ENCODE data around the gene LHFPL2. TPM values are rescaled to one million over a fixed set of nuclear protein-coding genes. Genes with fewer than 3 reads are reported as not detected.

LHFPL2 gene
- total and polyA plus RNA-seq, 2 of the 4 experiments (the other 2 are of a cell fraction) = 6.5 to 11.3 TPM

DNA sequence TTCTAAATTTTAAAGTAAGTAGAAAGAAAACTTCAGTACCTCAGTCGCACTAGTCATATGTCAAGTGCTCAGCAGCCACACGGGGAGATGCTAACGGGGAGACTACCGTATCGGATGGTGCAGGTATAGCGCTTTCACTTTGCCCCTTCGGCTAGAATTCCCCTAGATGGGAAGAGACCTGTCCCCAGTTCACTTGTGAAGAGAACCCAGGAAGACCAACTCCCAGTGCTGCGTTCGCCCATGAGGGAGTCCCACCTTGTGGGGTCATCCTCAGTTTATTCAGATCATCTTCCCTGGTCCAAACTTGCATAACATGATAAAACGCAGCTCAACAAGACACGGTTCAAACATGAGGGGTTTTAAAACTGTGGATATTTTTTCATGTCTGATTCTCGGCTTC, 87.3 kb downstream of the LHFPL2 start:
- Histone ChIP-seq H3K18ac (ENCODE audit: low read depth, low read length) (no peak overlapping the region), H3K4ac (ENCODE audit: low read depth, low read length) (no peak overlapping the region), H3K36me3 (ENCODE audit: control insufficient read depth, insufficient read depth, low read length) (peaks cover 11% of the 10 kb centered on the region), H2BK120ac (ENCODE audit: low read depth, low read length) (no peak overlapping the region), H2BK15ac (ENCODE audit: low read depth, low read length) (no peak overlapping the region), H3K23ac (ENCODE audit: low read depth, low read length) (no peak overlapping the region), H4K8ac (ENCODE audit: low read depth in 2 of 2, low read length in 2 of 2) (no peak overlapping the region), H3K4me2 (ENCODE audit: low read depth, low read length) (no peak overlapping the region), H3K4me1 (ENCODE audit: control insufficient read depth, insufficient read depth, low read length) (no peaks in the 10 kb centered on the region), H3K14ac (replicated peaks; ENCODE audit: low read depth, low read length) (no peak overlapping the region), H3K9me3 (ENCODE audit: control insufficient read depth, insufficient read depth, low read length) (peaks cover 2% of the 10 kb centered on the region; the same call in 1 of the 2 replicates), H2BK20ac (ENCODE audit: low read depth, low read length) (no peak overlapping the region), H2BK5ac (ENCODE audit: low read depth, low read length, poor library complexity, severe bottlenecking) (no peak overlapping the region), H2AK5ac (ENCODE audit: low read depth, low read length) (no peak overlapping the region), H4K20me1 (ENCODE audit: insufficient read depth, low read length) (no peaks in the 10 kb centered on the region), H3K27me3 (ENCODE audit: control insufficient read depth, insufficient read depth, low read length) (no peaks in the 10 kb centered on the region), H4K5ac (ENCODE audit: low read depth, low read length) (no peak overlapping the region), H2AK9ac (replicated peaks; ENCODE audit: low read depth, low read length, poor library complexity) (no peak overlapping the region), H3K9me1 (ENCODE audit: insufficient read depth, low read length) (peaks cover 16% of the 10 kb centered on the region; the same call in 1 of the 2 replicates), H2AFZ (replicated peaks; ENCODE audit: low read length, poor library complexity) (no peak overlapping the region), H3K27ac (ENCODE audit: insufficient read depth, low read length) (no peak overlapping the region), H3K4me3 (ENCODE audit: insufficient read depth, low read depth, low read length) (no peak overlapping the region), H4K91ac (ENCODE audit: insufficient read depth, low read depth, low read length) (no peak overlapping the region), H3K79me1 (ENCODE audit: low read depth in 1 of 2, low read length in 2 of 2) (peaks cover 35 to 36% of the 10 kb centered on the region in 2 experiments), H3K56ac (ENCODE audit: extremely low read depth, insufficient read depth, low read length) (no peak overlapping the region), H3K9ac (ENCODE audit: low read depth, low read length) (no peak overlapping the region)
- POLR2A ChIA-PET (ENCODE audit: unreplicated experiment) = no interaction called here
- intact Hi-C loops (cut with micrococcal nuclease) (no loop called here), in situ Hi-C loops (cut with MboI; ENCODE audit: low sequenced_read_pairs) (no loop called here), dilution Hi-C loops (cut with HindIII; ENCODE audit: low sequenced_read_pairs, unreplicated experiment) (no loop called here)
- TF ChIP-seq MXI1 (IDR thresholded peaks at IDR 0.05; ENCODE audit: borderline replicate concordance, low read depth, low read length) = no peak
- no peak for TF ChIP-seq RAD21 (IDR thresholded peaks at IDR 0.05; ENCODE audit: low read length)
- TF ChIP-seq MAFK (IDR thresholded peaks at IDR 0.05; ENCODE audit: low read depth, low read length) = no peak
- no peak for TF ChIP-seq CEBPB (IDR thresholded peaks at IDR 0.05; ENCODE audit: low read depth, low read length)
- TF ChIP-seq BHLHE40 (IDR thresholded peaks at IDR 0.05; ENCODE audit: low read depth, low read length) = no peak
- no peak for TF ChIP-seq CHD1 (IDR thresholded peaks at IDR 0.05; ENCODE audit: low read depth, low read length)
- no peak for TF ChIP-seq FOS (IDR thresholded peaks at IDR 0.05; ENCODE audit: low read depth, low read length)
- CTCF ChIA-PET = no interaction called here
- WGBS, 2 experiments (ENCODE audit: extremely low coverage in 2 of 2, insufficient read length in 1 of 2) = 97% methylated on average over 6 of the region's 12 CpGs; no CpG with 5 or more reads in 1 of the 2 experiments
- DNase-seq = no peak
- no peak for ATAC-seq (ENCODE audit: low read depth)
- BruUV-seq (replicated peaks) = no TSS peak

All from IMR-90 (cell line).